HG03095 (cell line): ENCODE measurements around the gene SDK2.
A peak's percentile ranks its signal among the peaks of the same experiment; 100 is the strongest.

Source experiments
- ATAC-seq: cut with Tn5 transposase; IDR thresholded peaks from one replicate; pipeline ENCODE4 v1.9.1; 2021; ENCODE audit warnings: moderate library complexity; ENCODE audit not compliant: unreplicated experiment

The SDK2 gene

GRCh38 chr17:73290399-73291259 is 353.6 kb downstream of the SDK2 start:
- peak; percentile 45 for ATAC-seq

- ATAC-seq: no peak
Measured at GRCh38 chr17:73289549-73290254, 354.5 kb downstream of the SDK2 start.

GRCh38 chr17:73288534-73289302 is 355.5 kb downstream of the SDK2 start:
- no peak for ATAC-seq

GRCh38 chr17:73286863-73287296 is 357.4 kb downstream of the SDK2 start:
- ATAC-seq: no peak

GRCh38 chr17:73285916-73286862 is 358.1 kb downstream of the SDK2 start:
- no peak for ATAC-seq

GRCh38 chr17:73285603-73285908 is 358.7 kb downstream of the SDK2 start:
- no peak for ATAC-seq

- ATAC-seq: no peak
Measured at GRCh38 chr17:73284906-73285602, 359.2 kb downstream of the SDK2 start.
